Upper lobe of left lung (tissue), 4 donors: ENCODE results near the gene DYRK1B.

Experiments used
- CTCF ChIP-seq, 6 experiments: fragments of 450-650 bp in 4 of 6; fragments of 200-600 bp in 2 of 6; sonication (generic) in 2 of 6; IDR thresholded peaks; one replicate each; pipeline ENCODE4 v1.5.1; 2016 to 2019; ENCODE audit warnings: antibody characterized with exemption in 6 of 6
- EP300 ChIP-seq, 4 donors: sonication (generic); formaldehyde crosslinking; IDR thresholded peaks; one replicate each; pipeline ENCODE4 v1.5.1; 2017; ENCODE audit warnings: antibody characterized with exemption in 4 of 4, control low read depth in 2 of 4

DNA sequence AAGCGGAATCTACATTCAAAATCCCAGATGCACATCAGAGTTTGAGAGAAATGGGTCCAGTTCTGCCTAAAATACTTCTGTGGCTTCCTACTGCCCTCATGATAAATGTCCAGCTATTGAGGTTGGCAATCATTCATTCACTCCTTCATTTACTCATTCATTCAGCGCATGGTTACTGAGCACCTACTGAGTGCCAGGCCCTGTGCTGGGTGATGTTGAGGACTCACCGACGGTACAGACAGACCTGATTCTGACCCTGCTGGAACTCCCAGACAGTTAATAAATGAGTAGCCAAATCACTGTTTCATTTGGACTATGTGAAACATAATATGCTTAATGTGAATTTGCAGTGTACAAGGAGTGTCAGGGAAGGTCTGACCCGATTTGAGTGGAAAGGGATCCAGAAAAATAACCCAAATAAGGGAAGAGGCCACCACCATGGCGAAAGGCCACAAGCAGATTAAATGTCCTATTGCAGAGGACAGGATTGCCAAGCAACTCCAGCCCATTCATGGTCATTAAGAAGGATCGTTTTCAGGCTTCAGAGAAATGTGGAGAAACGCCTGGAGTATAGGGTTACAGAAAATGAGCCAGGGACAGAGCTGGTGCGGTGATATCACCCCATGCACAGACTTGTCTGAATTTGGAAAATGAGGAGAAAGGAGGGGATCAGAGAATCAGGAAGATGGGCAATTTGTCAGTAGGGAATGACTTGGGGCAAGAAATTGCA is 20.5 kb downstream of the DYRK1B start:
- TF ChIP-seq CTCF (IDR thresholded peaks at IDR 0.05) (no peak), EP300 (IDR thresholded peaks at IDR 0.05) (no peak)
